ENCODE measurements around the gene CLEC4F.

DNA sequence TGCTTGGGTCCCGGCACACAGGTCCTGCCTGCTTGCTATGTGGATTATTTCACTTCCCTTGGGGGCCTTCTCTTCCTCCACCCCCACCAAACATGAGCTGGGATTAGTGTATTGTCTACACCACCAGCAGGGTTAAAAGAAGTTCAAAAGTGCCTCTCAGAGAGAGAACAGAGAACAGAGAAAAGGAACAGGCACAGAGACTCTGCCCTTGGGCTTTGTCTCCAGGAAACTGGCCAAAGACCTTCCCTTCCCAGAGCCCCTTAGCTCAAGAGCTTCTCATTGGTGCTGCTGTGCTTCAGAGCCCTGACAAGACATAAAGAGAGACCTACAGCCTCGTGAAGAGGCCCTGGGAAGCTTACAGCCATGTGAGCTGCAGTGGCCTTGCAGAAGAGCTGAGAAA is 22.9 kb downstream of the CLEC4F start:
- TF ChIP-seq, protein P1, sequence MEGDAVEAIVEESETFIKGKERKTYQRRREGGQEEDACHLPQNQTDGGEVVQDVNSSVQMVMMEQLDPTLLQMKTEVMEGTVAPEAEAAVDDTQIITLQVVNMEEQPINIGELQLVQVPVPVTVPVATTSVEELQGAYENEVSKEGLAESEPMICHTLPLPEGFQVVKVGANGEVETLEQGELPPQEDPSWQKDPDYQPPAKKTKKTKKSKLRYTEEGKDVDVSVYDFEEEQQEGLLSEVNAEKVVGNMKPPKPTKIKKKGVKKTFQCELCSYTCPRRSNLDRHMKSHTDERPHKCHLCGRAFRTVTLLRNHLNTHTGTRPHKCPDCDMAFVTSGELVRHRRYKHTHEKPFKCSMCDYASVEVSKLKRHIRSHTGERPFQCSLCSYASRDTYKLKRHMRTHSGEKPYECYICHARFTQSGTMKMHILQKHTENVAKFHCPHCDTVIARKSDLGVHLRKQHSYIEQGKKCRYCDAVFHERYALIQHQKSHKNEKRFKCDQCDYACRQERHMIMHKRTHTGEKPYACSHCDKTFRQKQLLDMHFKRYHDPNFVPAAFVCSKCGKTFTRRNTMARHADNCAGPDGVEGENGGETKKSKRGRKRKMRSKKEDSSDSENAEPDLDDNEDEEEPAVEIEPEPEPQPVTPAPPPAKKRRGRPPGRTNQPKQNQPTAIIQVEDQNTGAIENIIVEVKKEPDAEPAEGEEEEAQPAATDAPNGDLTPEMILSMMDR (optimal IDR thresholded peaks at IDR 0.05 in 1 of 3, IDR thresholded peaks at IDR 0.05 in 1 of 3, conservative IDR thresholded peaks at IDR 0.05 in 1 of 3; ENCODE audit: extremely low read depth in 1 of 3, insufficient read depth in 2 of 3, low read length in 3 of 3): no peak
- TF ChIP-seq EZH2 (IDR thresholded peaks at IDR 0.05; ENCODE audit: low read length): no peak
